WTC11 (cell line): ENCODE data around the gene RBP5. TPM values are rescaled to one million over a fixed set of nuclear protein-coding genes. Genes with fewer than 3 reads are reported as not detected.

Experiments used
- ATAC-seq: fragments of 200-7000 bp; cut with Tn5 transposase; 2 replicates; pipeline ENCODE4 v1.10.0; 2021; ENCODE audit warnings: mild to moderate bottlenecking, moderate library complexity
- CTCF ChIA-PET: fragments of 300-600 bp; sonication (Branson Sonifier 250); formaldehyde crosslinking; loops from one replicate; lab custom pipeline; 2021; ENCODE audit warnings: antibody characterized with exemption; lab: Charles Lee
- POLR2A ChIA-PET: fragments of 350-600 bp; sonication (Branson Sonifier 250); formaldehyde crosslinking; loops from one replicate; lab custom pipeline; 2021; ENCODE audit warnings: antibody characterized with exemption; lab: Charles Lee
- DNase-seq: peaks from one replicate; pipeline ENCODE4 v3.0.0; 2021; ENCODE audit warnings: low spot score
- H3K27ac Mint-ChIP-seq: 2 replicates; pipeline ENCODE4 v1.8.0; 2021; ENCODE audit warnings: mixed read lengths
- H3K27me3 Mint-ChIP-seq: 2 replicates; pipeline ENCODE4 v1.8.0; 2021; ENCODE audit warnings: low read depth, mild to moderate bottlenecking, moderate library complexity, mixed read lengths
- H3K36me3 Mint-ChIP-seq: 2 replicates; pipeline ENCODE4 v1.8.0; 2021; ENCODE audit warnings: mixed read lengths
- H3K4me1 Mint-ChIP-seq: 2 replicates; pipeline ENCODE4 v1.8.0; 2022; ENCODE audit warnings: mixed read lengths
- H3K4me3 Mint-ChIP-seq: 2 replicates; pipeline ENCODE4 v1.8.0; 2021; ENCODE audit warnings: mild to moderate bottlenecking, moderate library complexity, mixed read lengths
- H3K9me3 Mint-ChIP-seq: 2 replicates; pipeline ENCODE4 v1.8.0; 2021; ENCODE audit warnings: mixed read lengths
- ELF4 ChIP-seq: sonication (generic); formaldehyde crosslinking; IDR thresholded peaks from 2 replicates; pipeline ENCODE4 v1.8.1; 2022; ENCODE audit warnings: low read depth, mild to moderate bottlenecking, moderate library complexity, missing genetic modification reagents
- ESRRA ChIP-seq: sonication (generic); formaldehyde crosslinking; IDR thresholded peaks from 2 replicates; pipeline ENCODE4 v1.8.1; 2022; ENCODE audit warnings: mild to moderate bottlenecking, missing genetic modification reagents, borderline replicate concordance
- IRF2 ChIP-seq: sonication (generic); formaldehyde crosslinking; IDR thresholded peaks from 2 replicates; pipeline ENCODE4 v1.8.0; 2022; ENCODE audit warnings: low read depth, missing genetic modification reagents, borderline replicate concordance
- MXD4 ChIP-seq: fragments of 250-450 bp; sonication (Bioruptor Pico); IDR thresholded peaks from 2 replicates; pipeline ENCODE4 v1.8.0; 2021; ENCODE audit warnings: mild to moderate bottlenecking, moderate library complexity, borderline replicate concordance
- NFE2L1 ChIP-seq: sonication (generic); formaldehyde crosslinking; IDR thresholded peaks from 2 replicates; pipeline ENCODE4 v1.8.1; 2023; ENCODE audit warnings: missing genetic modification reagents
- OVOL2 ChIP-seq: fragments of 250-450 bp; sonication (Bioruptor Pico); IDR thresholded peaks from 2 replicates; pipeline ENCODE4 v1.9.0; 2021; ENCODE audit warnings: mild to moderate bottlenecking, borderline replicate concordance
- SMAD4 ChIP-seq: sonication (generic); formaldehyde crosslinking; IDR thresholded peaks from 2 replicates; pipeline ENCODE4 v1.8.0; 2022; ENCODE audit warnings: mild to moderate bottlenecking, missing genetic modification reagents
- TEAD1 ChIP-seq: sonication (generic); formaldehyde crosslinking; IDR thresholded peaks from 2 replicates; pipeline ENCODE4 v1.8.0; 2022; ENCODE audit warnings: mild to moderate bottlenecking, missing genetic modification reagents
- TP53 ChIP-seq: sonication (generic); formaldehyde crosslinking; IDR thresholded peaks from 2 replicates; pipeline ENCODE4 v1.8.1; 2023; ENCODE audit warnings: mild to moderate bottlenecking, missing genetic modification reagents
- ZNF263 ChIP-seq: sonication (generic); formaldehyde crosslinking; IDR thresholded peaks from 2 replicates; pipeline ENCODE4 v1.8.1; 2022; ENCODE audit warnings: low read depth, mild to moderate bottlenecking, moderate library complexity, missing genetic modification reagents
- ZNF416 ChIP-seq: fragments of 250-450 bp; sonication (Bioruptor Pico); IDR thresholded peaks from 2 replicates; pipeline ENCODE4 v1.9.0; 2021; ENCODE audit warnings: mild to moderate bottlenecking, inconsistent platforms
- total RNA-seq: library from RNA; stranded (reverse); gene quantifications from 3 replicates; pipeline ENCODE4 v1.2.3, GENCODE V29; 2021
- TF ChIP-seq, protein P1 (sequence below): sonication (generic); formaldehyde crosslinking; IDR thresholded peaks from 2 replicates; pipeline ENCODE4 v1.8.1; 2023; ENCODE audit warnings: mild to moderate bottlenecking, moderate library complexity, missing genetic modification reagents
- TF ChIP-seq, protein P2 (sequence below): sonication (generic); formaldehyde crosslinking; IDR thresholded peaks from 2 replicates; pipeline ENCODE4 v1.8.1; 2022; ENCODE audit warnings: missing genetic modification reagents, borderline replicate concordance
- TF ChIP-seq, protein P3 (sequence below): sonication (generic); formaldehyde crosslinking; IDR thresholded peaks from 2 replicates; pipeline ENCODE4 v1.8.1; 2022; ENCODE audit warnings: low read depth, missing genetic modification reagents, borderline replicate concordance
- TF ChIP-seq, protein P4 (sequence below): fragments of 250-450 bp; sonication (Bioruptor Pico); IDR thresholded peaks from 2 replicates; pipeline ENCODE4 v1.9.0; 2021; ENCODE audit warnings: moderate library complexity, mild to moderate bottlenecking, inconsistent platforms, borderline replicate concordance
- TF ChIP-seq, protein P5 (sequence below): sonication (generic); formaldehyde crosslinking; IDR thresholded peaks from 2 replicates; pipeline ENCODE4 v1.8.1; 2023; ENCODE audit warnings: mild to moderate bottlenecking, missing genetic modification reagents, moderate library complexity
- TF ChIP-seq, protein P6 (sequence below): sonication (generic); formaldehyde crosslinking; IDR thresholded peaks from 2 replicates; pipeline ENCODE4 v1.8.1; 2023; ENCODE audit warnings: mild to moderate bottlenecking, missing genetic modification reagents, borderline replicate concordance
- TF ChIP-seq, protein P7 (sequence below): fragments of 250-450 bp; sonication (Bioruptor Pico); conservative IDR thresholded peaks from 2 replicates; pipeline ENCODE4 v1.9.0; 2021; ENCODE audit warnings: mild to moderate bottlenecking

The RBP5 gene
- total RNA-seq, 1 experiment from 2014 or later: 4.1 TPM

DNA sequence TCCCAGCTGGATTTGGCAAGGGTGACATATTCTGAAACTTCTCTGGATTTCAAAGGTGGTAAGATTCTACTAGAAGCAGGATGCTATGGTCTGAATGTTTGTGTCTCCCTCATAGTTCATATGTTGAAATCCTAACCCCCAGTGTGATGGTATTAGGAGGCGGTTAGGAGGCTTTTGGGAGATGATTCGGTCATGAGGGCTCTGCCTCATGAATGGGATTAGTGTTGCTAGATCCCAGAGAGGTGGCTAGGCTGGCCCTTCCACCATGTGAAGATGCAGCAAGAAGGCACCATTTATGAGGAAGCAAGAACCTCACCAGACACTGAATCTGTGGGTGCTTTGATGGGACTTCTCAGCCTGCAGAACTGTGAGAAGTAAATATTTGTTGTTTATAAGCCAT is 49.8 kb upstream of the RBP5 start (continued):
- TF ChIP-seq, protein P1, sequence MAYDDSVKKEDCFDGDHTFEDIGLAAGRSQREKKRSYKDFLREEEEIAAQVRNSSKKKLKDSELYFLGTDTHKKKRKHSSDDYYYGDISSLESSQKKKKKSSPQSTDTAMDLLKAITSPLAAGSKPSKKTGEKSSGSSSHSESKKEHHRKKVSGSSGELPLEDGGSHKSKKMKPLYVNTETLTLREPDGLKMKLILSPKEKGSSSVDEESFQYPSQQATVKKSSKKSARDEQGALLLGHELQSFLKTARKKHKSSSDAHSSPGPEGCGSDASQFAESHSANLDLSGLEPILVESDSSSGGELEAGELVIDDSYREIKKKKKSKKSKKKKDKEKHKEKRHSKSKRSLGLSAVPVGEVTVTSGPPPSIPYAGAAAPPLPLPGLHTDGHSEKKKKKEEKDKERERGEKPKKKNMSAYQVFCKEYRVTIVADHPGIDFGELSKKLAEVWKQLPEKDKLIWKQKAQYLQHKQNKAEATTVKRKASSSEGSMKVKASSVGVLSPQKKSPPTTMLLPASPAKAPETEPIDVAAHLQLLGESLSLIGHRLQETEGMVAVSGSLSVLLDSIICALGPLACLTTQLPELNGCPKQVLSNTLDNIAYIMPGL (CRISPR knock-in tag): no peak
- TF ChIP-seq, protein P2, sequence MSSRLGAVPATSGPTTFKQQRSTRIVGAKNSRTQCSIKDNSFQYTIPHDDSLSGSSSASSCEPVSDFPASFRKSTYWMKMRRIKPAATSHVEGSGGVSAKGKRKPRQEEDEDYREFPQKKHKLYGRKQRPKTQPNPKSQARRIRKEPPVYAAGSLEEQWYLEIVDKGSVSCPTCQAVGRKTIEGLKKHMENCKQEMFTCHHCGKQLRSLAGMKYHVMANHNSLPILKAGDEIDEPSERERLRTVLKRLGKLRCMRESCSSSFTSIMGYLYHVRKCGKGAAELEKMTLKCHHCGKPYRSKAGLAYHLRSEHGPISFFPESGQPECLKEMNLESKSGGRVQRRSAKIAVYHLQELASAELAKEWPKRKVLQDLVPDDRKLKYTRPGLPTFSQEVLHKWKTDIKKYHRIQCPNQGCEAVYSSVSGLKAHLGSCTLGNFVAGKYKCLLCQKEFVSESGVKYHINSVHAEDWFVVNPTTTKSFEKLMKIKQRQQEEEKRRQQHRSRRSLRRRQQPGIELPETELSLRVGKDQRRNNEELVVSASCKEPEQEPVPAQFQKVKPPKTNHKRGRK (CRISPR knock-in tag): no peak
- no peak for TF ChIP-seq ELF4 (CRISPR knock-in tag)
- no peak for TF ChIP-seq OVOL2

DNA sequence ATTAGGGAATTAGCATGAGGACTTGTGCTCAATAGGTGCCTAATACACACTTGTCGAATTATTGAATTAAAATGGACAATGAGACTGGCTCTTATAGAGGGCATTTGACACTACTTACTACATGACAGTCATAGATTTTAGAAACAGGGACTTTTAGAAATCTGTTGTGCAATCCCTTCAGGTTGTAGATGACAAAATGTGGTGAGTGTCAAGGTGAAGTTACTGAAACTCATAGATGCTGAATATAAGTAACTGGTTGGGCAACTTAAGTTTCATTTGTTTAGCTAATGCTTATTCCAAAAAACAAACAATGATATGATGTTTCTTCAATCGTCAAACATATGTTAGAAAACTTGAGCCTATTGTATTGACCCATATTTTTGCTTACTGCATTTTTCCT is 47.9 kb upstream of the RBP5 start:
- TF ChIP-seq, protein P3, sequence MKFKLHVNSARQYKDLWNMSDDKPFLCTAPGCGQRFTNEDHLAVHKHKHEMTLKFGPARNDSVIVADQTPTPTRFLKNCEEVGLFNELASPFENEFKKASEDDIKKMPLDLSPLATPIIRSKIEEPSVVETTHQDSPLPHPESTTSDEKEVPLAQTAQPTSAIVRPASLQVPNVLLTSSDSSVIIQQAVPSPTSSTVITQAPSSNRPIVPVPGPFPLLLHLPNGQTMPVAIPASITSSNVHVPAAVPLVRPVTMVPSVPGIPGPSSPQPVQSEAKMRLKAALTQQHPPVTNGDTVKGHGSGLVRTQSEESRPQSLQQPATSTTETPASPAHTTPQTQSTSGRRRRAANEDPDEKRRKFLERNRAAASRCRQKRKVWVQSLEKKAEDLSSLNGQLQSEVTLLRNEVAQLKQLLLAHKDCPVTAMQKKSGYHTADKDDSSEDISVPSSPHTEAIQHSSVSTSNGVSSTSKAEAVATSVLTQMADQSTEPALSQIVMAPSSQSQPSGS (CRISPR knock-in tag): no peak
- TF ChIP-seq NFE2L1 (CRISPR knock-in tag): no peak
- no peak for TF ChIP-seq SMAD4 (CRISPR knock-in tag)
- ChIA-PET CTCF (interaction anchor here (0.9 kb wide), 1 partner anchor 14 kb away, joined by 3 read pairs; no protein-coding TSS in a partner anchor), POLR2A (no interaction called here)
- Mint-ChIP-seq H3K9me3 (peaks cover 77% of the 10 kb centered on the region), H3K4me1 (no peaks in the 10 kb centered on the region), H3K27ac (no peak overlapping the region), H3K27me3 (peaks cover 37% of the 10 kb centered on the region), H3K36me3 (peaks cover 17% of the 10 kb centered on the region), H3K4me3 (no peak overlapping the region)
- ATAC-seq (no peak), DNase-seq (no peak)

DNA sequence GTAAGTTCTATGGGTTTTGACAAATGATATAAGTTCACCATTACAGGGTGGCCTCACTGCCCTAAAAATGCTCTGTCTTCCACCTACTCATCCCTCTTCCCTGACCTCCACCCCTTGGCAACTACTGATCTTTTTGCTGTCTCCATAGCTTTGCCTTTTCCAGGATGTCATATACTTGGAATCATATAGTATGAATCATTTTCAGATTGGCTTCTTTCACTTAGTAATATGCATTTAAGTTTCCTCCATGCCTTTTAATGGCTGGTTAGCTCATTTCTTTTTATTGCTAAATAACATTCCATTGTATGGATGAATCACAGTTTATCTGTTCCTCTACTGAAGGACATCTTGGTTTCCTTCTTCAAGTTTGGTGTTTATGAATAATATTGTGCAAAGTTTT is 46.8 kb upstream of the RBP5 start:
- Mint-ChIP-seq H3K36me3 (peaks cover 23% of the 10 kb centered on the region), H3K9me3 (peaks cover 79% of the 10 kb centered on the region), H3K4me3 (no peak overlapping the region), H3K27ac (no peak overlapping the region), H3K4me1 (no peaks in the 10 kb centered on the region), H3K27me3 (peaks cover 33% of the 10 kb centered on the region)
- CTCF ChIA-PET: interaction anchor here (1.5 kb wide), 1 partner anchor 31 kb away, joined by 3 read pairs; no protein-coding TSS in a partner anchor
- no peak for DNase-seq
- no peak for TF ChIP-seq ESRRA
- TF ChIP-seq, protein P4, sequence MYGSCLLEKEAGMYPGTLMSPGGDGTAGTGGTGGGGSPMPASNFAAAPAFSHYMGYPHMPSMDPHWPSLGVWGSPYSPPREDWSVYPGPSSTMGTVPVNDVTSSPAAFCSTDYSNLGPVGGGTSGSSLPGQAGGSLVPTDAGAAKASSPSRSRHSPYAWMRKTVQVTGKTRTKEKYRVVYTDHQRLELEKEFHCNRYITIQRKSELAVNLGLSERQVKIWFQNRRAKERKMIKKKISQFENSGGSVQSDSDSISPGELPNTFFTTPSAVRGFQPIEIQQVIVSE (CRISPR knock-in tag): no peak
- TF ChIP-seq, protein P5, sequence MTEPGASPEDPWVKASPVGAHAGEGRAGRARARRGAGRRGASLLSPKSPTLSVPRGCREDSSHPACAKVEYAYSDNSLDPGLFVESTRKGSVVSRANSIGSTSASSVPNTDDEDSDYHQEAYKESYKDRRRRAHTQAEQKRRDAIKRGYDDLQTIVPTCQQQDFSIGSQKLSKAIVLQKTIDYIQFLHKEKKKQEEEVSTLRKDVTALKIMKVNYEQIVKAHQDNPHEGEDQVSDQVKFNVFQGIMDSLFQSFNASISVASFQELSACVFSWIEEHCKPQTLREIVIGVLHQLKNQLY (CRISPR knock-in tag): no peak
- TF ChIP-seq IRF2 (CRISPR knock-in tag): no peak
- TF ChIP-seq, protein P3 (CRISPR knock-in tag): no peak
- TF ChIP-seq TP53 (CRISPR knock-in tag): no peak
- TF ChIP-seq MXD4 (CRISPR knock-in tag): no peak
- no peak for TF ChIP-seq ZNF263 (CRISPR knock-in tag)
- TF ChIP-seq ZNF416 (CRISPR knock-in tag): no peak
- no peak for TF ChIP-seq SMAD4 (CRISPR knock-in tag)
- TF ChIP-seq, protein P6, sequence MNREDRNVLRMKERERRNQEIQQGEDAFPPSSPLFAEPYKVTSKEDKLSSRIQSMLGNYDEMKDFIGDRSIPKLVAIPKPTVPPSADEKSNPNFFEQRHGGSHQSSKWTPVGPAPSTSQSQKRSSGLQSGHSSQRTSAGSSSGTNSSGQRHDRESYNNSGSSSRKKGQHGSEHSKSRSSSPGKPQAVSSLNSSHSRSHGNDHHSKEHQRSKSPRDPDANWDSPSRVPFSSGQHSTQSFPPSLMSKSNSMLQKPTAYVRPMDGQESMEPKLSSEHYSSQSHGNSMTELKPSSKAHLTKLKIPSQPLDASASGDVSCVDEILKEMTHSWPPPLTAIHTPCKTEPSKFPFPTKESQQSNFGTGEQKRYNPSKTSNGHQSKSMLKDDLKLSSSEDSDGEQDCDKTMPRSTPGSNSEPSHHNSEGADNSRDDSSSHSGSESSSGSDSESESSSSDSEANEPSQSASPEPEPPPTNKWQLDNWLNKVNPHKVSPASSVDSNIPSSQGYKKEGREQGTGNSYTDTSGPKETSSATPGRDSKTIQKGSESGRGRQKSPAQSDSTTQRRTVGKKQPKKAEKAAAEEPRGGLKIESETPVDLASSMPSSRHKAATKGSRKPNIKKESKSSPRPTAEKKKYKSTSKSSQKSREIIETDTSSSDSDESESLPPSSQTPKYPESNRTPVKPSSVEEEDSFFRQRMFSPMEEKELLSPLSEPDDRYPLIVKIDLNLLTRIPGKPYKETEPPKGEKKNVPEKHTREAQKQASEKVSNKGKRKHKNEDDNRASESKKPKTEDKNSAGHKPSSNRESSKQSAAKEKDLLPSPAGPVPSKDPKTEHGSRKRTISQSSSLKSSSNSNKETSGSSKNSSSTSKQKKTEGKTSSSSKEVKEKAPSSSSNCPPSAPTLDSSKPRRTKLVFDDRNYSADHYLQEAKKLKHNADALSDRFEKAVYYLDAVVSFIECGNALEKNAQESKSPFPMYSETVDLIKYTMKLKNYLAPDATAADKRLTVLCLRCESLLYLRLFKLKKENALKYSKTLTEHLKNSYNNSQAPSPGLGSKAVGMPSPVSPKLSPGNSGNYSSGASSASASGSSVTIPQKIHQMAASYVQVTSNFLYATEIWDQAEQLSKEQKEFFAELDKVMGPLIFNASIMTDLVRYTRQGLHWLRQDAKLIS (CRISPR knock-in tag): no peak
- TF ChIP-seq, protein P7, sequence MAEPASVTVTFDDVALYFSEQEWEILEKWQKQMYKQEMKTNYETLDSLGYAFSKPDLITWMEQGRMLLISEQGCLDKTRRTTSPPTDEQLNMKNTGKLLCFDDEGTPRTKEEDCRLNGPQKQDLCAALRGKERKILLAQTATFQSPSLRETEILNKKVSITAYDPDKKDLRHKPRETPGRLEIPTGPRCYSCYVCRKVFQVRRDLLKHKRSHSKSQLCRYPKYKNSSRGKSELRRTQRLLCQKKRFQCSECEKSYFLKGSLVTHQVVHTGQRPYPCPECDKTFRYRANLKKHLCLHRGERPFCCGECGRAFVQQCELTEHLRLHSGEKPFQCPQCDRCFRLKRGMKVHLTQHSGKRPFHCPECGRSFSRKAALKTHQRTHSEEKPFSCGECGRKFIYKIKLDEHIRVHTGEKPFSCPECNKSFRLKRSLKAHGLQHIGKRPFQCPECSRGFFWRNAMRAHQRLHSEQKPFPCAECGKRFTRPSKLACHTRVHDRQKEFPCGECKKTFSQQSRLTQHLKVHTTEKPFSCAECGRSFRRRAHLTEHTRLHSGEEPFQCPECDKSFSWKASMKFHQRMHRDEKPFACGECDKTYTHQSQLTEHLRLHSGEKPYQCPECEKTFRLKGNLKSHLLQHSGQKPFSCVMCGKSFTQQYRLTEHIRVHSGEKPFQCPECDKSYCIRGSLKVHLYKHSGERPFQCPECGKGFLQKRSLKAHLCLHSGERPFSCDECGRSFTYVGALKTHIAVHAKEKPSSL (CRISPR knock-in tag): no peak
- no peak for TF ChIP-seq TEAD1 (CRISPR knock-in tag)
- no peak for ATAC-seq
- POLR2A ChIA-PET: no interaction called here
